Karpas-422 (cell line): ENCODE data around the gene BMPR1A. TPM values are rescaled to one million over a fixed set of nuclear protein-coding genes. Genes with fewer than 3 reads are reported as not detected.

Experiments
- DNase-seq: peaks from one replicate; pipeline ENCODE4 v3.0.0-alpha.2; 2015
- H2AFZ ChIP-seq: fragments of 200-600 bp; sonication (generic); 2 replicates; pipeline ENCODE4 v1.6.1; 2014; ENCODE audit warnings: antibody characterized with exemption, low read length, mixed read lengths
- H3K27ac ChIP-seq: fragments of 200-600 bp; sonication (generic); 2 replicates; pipeline ENCODE4 v1.5.1; 2014; ENCODE audit warnings: mild to moderate bottlenecking, low read length, moderate library complexity
- H3K27me3 ChIP-seq: fragments of 200-600 bp; sonication (generic); 2 replicates; pipeline ENCODE4 v1.6.1; 2014; ENCODE audit warnings: low read length, mixed read lengths
- H3K36me3 ChIP-seq: fragments of 200-600 bp; sonication (generic); 2 replicates; pipeline ENCODE4 v1.6.1; 2014; ENCODE audit warnings: low read length, mixed read lengths; ENCODE audit not compliant: insufficient read depth
- H3K4me1 ChIP-seq: fragments of 200-600 bp; sonication (generic); 2 replicates; pipeline ENCODE4 v1.6.1; 2014; ENCODE audit warnings: mild to moderate bottlenecking, low read length, mixed read lengths
- H3K4me2 ChIP-seq: fragments of 200-600 bp; sonication (generic); 2 replicates; pipeline ENCODE4 v1.6.1; 2014; ENCODE audit warnings: low read length, low read depth, mild to moderate bottlenecking; ENCODE audit not compliant: poor library complexity, severe bottlenecking
- H3K4me3 ChIP-seq: fragments of 200-600 bp; sonication (generic); 2 replicates; pipeline ENCODE4 v1.5.1; 2014; ENCODE audit warnings: mild to moderate bottlenecking, antibody characterized with exemption, low read length, mixed read lengths
- H3K79me2 ChIP-seq: fragments of 200-600 bp; sonication (generic); 2 replicates; pipeline ENCODE4 v1.6.1; 2014; ENCODE audit warnings: mild to moderate bottlenecking, low read length, mixed read lengths
- H3K9ac ChIP-seq: fragments of 200-600 bp; sonication (generic); 2 replicates; pipeline ENCODE4 v1.6.0; 2014; ENCODE audit warnings: low read length
- H3K9me2 ChIP-seq: fragments of 200-600 bp; sonication (generic), shearing (Covaris generic); replicated peaks from 2 replicates; pipeline ENCODE4 v1.6.0; 2014; ENCODE audit warnings: mild to moderate bottlenecking, low read length, moderate library complexity; ENCODE audit not compliant: insufficient read depth
- H3K9me3 ChIP-seq: fragments of 300-700, 200-600 bp; sonication (generic); 2 replicates; pipeline ENCODE4 v1.6.1; 2014; ENCODE audit warnings: low read length, mixed read lengths
- H4K20me1 ChIP-seq: fragments of 200-600 bp; sonication (generic); 2 replicates; pipeline ENCODE4 v1.6.1; 2014; ENCODE audit warnings: mild to moderate bottlenecking, antibody characterized with exemption, low read length, low read depth; ENCODE audit not compliant: insufficient read depth
- total RNA-seq: library from RNA; depleted of rRNA; stranded (reverse); fragments of >200 nt; shearing (Covaris generic); gene quantifications from 2 replicates; pipeline ENCODE4 v1.2.3, GENCODE V29; 2014; ENCODE audit warnings: low replicate concordance

Gene BMPR1A
- total RNA-seq, 1 experiment from 2014 or later = 2.2 TPM

DNA sequence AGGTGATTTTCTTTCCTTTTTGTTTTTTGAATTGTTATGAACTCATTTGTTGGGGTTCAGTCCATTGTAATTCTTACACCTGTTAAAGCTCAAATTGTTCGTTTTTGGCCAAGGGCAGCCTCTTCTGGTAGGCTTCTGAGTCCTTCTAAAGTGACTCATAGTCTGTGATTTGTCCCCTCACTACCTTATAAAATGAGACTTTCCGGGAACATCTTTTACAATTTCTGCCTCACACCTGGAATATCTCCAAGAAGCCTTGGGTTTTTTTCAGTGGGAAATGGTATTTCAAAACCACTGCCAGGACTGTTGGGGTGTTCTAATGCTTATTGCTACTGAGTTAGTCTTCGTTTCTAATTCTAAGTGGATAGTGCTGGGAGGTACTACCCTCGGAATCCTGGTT, 56.7 kb downstream of the BMPR1A start:
- no peak for DNase-seq
- no peaks in the 10 kb centered on the region for H3K9me3 ChIP-seq
- no peaks in the 10 kb centered on the region for H3K4me1 ChIP-seq
- no peak overlapping the region for H3K27ac ChIP-seq
- no peaks in the 10 kb centered on the region for H3K9me2 ChIP-seq
- no peak overlapping the region for H3K4me2 ChIP-seq
- H3K4me3 ChIP-seq = no peak overlapping the region
- H2AFZ ChIP-seq = no peak overlapping the region
- no peaks in the 10 kb centered on the region for H4K20me1 ChIP-seq
- H3K79me2 ChIP-seq = no peaks in the 10 kb centered on the region
- no peak overlapping the region for H3K9ac ChIP-seq
- no peaks in the 10 kb centered on the region for H3K27me3 ChIP-seq
- no peaks in the 10 kb centered on the region for H3K36me3 ChIP-seq

DNA sequence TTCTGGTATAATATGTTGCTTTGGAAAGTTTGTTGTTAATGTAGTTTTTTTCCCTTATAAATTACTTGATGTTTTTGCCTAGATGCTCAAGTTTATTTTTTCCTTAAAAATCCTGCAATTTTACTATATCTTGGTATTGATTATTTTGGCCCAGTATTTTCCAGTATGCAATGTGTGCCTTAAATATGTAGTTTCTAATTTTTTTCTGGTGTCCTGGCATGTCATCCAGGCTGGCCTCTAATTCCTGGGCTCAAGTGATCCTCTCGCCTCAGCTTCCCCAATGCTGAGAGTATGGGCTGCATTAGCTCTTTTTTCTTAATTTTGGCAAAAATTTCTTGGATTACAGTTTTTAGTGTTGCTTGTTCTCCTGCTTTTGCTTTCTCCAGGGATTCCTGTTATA, 57.6 kb downstream of the BMPR1A start:
- no peak overlapping the region for H3K4me2 ChIP-seq
- H3K27me3 ChIP-seq = no peaks in the 10 kb centered on the region
- no peaks in the 10 kb centered on the region for H4K20me1 ChIP-seq
- no peak overlapping the region for H3K4me3 ChIP-seq
- no peak for DNase-seq
- H3K4me1 ChIP-seq = no peaks in the 10 kb centered on the region
- no peaks in the 10 kb centered on the region for H3K36me3 ChIP-seq
- no peak overlapping the region for H3K9ac ChIP-seq
- no peak overlapping the region for H3K27ac ChIP-seq
- H3K9me2 ChIP-seq = no peaks in the 10 kb centered on the region
- H3K9me3 ChIP-seq = no peaks in the 10 kb centered on the region
- no peaks in the 10 kb centered on the region for H3K79me2 ChIP-seq
- H2AFZ ChIP-seq = no peak overlapping the region

DNA sequence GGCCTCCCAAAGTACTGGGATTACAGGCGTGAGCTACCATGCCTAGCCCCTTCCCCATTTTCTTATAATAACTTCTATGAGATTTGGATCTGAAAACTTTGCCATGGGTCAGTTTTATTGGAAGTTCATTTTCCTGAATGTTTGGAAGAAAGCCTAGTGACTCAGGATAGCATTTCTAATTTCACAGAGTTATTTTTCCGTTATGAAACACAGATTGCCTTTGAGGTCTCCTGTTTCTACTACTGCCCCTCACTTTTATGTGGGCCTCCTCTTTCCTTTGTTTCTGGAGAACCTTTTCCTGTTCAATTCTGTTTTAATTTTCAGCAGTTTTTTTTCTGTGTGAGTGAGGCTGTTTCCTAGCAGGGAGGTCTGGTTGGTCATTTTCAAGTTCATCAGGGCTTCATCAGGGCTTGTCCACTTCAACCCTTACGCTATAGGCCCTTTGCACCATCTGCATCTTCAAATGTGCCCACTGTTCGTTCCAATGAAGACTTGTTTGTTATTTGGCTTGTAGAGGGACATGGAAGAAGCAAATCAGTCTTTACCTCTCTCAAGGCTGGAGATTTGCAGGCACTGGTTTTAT, 58.7 kb downstream of the BMPR1A start:
- no peaks in the 10 kb centered on the region for H3K79me2 ChIP-seq
- no peaks in the 10 kb centered on the region for H3K4me1 ChIP-seq
- H3K27ac ChIP-seq = no peak overlapping the region

DNA sequence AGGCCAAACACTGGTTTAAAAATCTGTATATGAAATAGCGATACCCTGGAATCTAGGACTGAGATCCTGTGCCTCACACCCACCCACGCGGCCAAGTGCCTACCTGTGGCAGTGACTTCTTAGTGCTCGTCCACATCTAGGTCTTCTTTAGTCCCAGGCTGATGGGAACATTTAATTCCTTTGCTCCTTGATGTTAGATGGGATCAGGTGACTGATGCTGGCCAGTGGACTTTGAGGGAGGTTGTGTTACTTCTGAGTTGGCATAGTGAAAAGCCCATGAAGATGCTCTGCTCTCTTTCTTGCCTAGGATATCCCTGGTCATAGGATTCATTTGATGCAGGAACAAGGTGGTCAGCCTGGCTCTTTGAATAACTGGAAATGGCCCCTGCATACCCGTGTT, 59.2 kb downstream of the BMPR1A start:
- H4K20me1 ChIP-seq = no peaks in the 10 kb centered on the region
- no peak overlapping the region for H3K4me3 ChIP-seq
- no peaks in the 10 kb centered on the region for H3K4me1 ChIP-seq
- no peak overlapping the region for H3K9ac ChIP-seq
- no peaks in the 10 kb centered on the region for H3K36me3 ChIP-seq
- H3K4me2 ChIP-seq = no peak overlapping the region
- no peaks in the 10 kb centered on the region for H3K9me3 ChIP-seq
- no peaks in the 10 kb centered on the region for H3K79me2 ChIP-seq
- DNase-seq = no peak
- no peak overlapping the region for H3K27ac ChIP-seq
- H3K9me2 ChIP-seq = no peaks in the 10 kb centered on the region
- no peaks in the 10 kb centered on the region for H3K27me3 ChIP-seq
- H2AFZ ChIP-seq = no peak overlapping the region

More for the DNA sequence above, 58.7 kb downstream of the BMPR1A start:
- H3K9me2 ChIP-seq = no peaks in the 10 kb centered on the region
- H3K4me2 ChIP-seq = no peak overlapping the region
- no peaks in the 10 kb centered on the region for H3K9me3 ChIP-seq
- H3K4me3 ChIP-seq = no peak overlapping the region
- no peaks in the 10 kb centered on the region for H4K20me1 ChIP-seq
- no peak for DNase-seq
- H3K36me3 ChIP-seq = no peaks in the 10 kb centered on the region
- no peaks in the 10 kb centered on the region for H3K27me3 ChIP-seq
- no peak overlapping the region for H3K9ac ChIP-seq
- H2AFZ ChIP-seq = no peak overlapping the region

DNA sequence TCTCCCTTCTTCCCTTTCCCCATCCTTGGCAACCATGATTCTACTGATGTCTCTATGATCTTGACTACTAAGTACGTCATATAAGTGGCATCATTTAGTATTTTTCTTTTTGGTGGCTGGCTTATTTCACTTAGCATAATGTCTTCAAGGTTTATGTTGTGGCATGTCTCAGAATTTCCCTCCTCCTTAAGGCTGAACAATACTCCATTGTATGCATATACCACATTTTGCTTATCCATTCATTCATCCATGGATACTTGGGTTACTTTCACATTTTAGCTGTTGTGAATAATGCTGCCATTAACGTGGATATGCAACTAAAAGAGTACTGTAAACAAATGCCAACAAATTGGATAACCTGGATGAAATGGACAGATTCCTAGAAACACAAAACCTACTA, 60.8 kb downstream of the BMPR1A start:
- Histone ChIP-seq H3K79me2 (no peaks in the 10 kb centered on the region), H4K20me1 (no peaks in the 10 kb centered on the region), H3K27me3 (no peaks in the 10 kb centered on the region), H3K4me2 (no peak overlapping the region), H3K4me3 (no peak overlapping the region), H3K9me2 (no peaks in the 10 kb centered on the region), H2AFZ (no peak overlapping the region), H3K9ac (no peak overlapping the region), H3K27ac (no peak overlapping the region), H3K4me1 (no peaks in the 10 kb centered on the region), H3K9me3 (no peaks in the 10 kb centered on the region), H3K36me3 (no peaks in the 10 kb centered on the region)
- DNase-seq = no peak

GRCh38 chr10:86819567-86819966, 63.1 kb downstream of the BMPR1A start:
- no peak overlapping the region for H2AFZ ChIP-seq
- no peaks in the 10 kb centered on the region for H3K9me2 ChIP-seq
- no peak overlapping the region for H3K27ac ChIP-seq
- H3K36me3 ChIP-seq = no peaks in the 10 kb centered on the region
- no peaks in the 10 kb centered on the region for H3K9me3 ChIP-seq
- no peaks in the 10 kb centered on the region for H3K79me2 ChIP-seq
- H3K4me3 ChIP-seq = no peak overlapping the region
- no peaks in the 10 kb centered on the region for H3K4me1 ChIP-seq
- H3K27me3 ChIP-seq = no peaks in the 10 kb centered on the region
- no peaks in the 10 kb centered on the region for H4K20me1 ChIP-seq
- no peak for DNase-seq
- H3K9ac ChIP-seq = no peak overlapping the region
- no peak overlapping the region for H3K4me2 ChIP-seq

DNA sequence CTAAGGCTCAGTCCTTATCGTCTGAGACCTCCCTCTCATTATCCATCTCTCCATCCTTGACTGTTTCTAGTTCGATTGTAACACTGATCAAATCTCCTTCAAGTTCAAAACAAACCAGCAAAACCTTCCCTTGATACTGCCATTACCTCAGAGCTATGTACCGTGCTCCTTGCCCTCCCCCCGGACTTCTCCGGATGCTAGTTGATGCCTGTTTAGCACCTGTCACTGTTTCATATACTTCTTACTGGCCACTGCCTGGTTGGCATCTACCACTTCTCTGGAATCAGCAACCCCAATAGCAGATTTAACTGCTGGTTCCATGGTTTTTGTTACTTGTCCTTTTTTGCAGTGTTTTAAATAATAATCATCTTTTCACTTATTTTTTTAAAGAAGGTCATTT, 64.1 kb downstream of the BMPR1A start:
- Histone ChIP-seq H3K4me3 (no peak overlapping the region), H3K9me2 (no peaks in the 10 kb centered on the region), H3K27me3 (no peaks in the 10 kb centered on the region), H3K9me3 (no peaks in the 10 kb centered on the region), H3K4me2 (no peak overlapping the region), H3K79me2 (no peaks in the 10 kb centered on the region), H3K9ac (no peak overlapping the region), H3K4me1 (no peaks in the 10 kb centered on the region), H2AFZ (no peak overlapping the region), H3K36me3 (no peaks in the 10 kb centered on the region), H4K20me1 (no peaks in the 10 kb centered on the region), H3K27ac (no peak overlapping the region)
- no peak for DNase-seq

- H3K79me2 ChIP-seq = no peaks in the 10 kb centered on the region
- H3K4me3 ChIP-seq = no peak overlapping the region
- no peaks in the 10 kb centered on the region for H3K4me1 ChIP-seq
- H3K4me2 ChIP-seq = no peak overlapping the region
- no peaks in the 10 kb centered on the region for H4K20me1 ChIP-seq
- no peaks in the 10 kb centered on the region for H3K27me3 ChIP-seq
- no peak overlapping the region for H3K9ac ChIP-seq
- no peak overlapping the region for H2AFZ ChIP-seq
- H3K9me2 ChIP-seq = no peaks in the 10 kb centered on the region
- DNase-seq = no peak
- H3K9me3 ChIP-seq = no peaks in the 10 kb centered on the region
- no peak overlapping the region for H3K27ac ChIP-seq
- no peaks in the 10 kb centered on the region for H3K36me3 ChIP-seq
Measured at GRCh38 chr10:86821388-86821999, 65.1 kb downstream of the BMPR1A start.
